Activated naive CD4-positive, alpha-beta T cell treated with anti-CD3 and anti-CD28 coated beads for 36 hours (primary cell): ENCODE results near the gene SPSB3. TPM values are rescaled to one million over a fixed set of nuclear protein-coding genes. Genes with fewer than 3 reads are reported as not detected.
"Not testable (repeated sequence)": the region's sequence is repeated elsewhere in the genome, so short reads cannot be mapped to it uniquely, and the experiment has no call there.

Experiments used
- CTCF ChIA-PET: fragments of 350-600 bp; sonication (Branson Sonifier 250); formaldehyde crosslinking; loops from one replicate; lab custom pipeline; 2021; ENCODE audit warnings: antibody characterized with exemption; lab: Charles Lee
- DNase-seq: peaks from one replicate; pipeline ENCODE4 v3.0.0-alpha.2; 2020
- H3K27ac Mint-ChIP-seq: one replicate; pipeline ENCODE4 v1.8.0; 2021; ENCODE audit warnings: mild to moderate bottlenecking, mixed read lengths
- H3K27me3 Mint-ChIP-seq: one replicate; pipeline ENCODE4 v1.8.0; 2021; ENCODE audit warnings: low read depth, mixed read lengths
- H3K36me3 Mint-ChIP-seq: one replicate; pipeline ENCODE4 v1.8.0; 2021; ENCODE audit warnings: low read depth, mixed read lengths
- H3K4me1 Mint-ChIP-seq: one replicate; pipeline ENCODE4 v1.8.0; 2021; ENCODE audit warnings: low read depth, mixed read lengths
- H3K4me3 Mint-ChIP-seq: one replicate; pipeline ENCODE4 v1.8.0; 2021; ENCODE audit warnings: mild to moderate bottlenecking, moderate library complexity, mixed read lengths
- H3K9me3 Mint-ChIP-seq: one replicate; pipeline ENCODE4 v1.8.0; 2021; ENCODE audit warnings: mixed read lengths
- intact Hi-C: fragments of 100-400 bp; cut with micrococcal nuclease; formaldehyde crosslinking; loops from one replicate; pipeline ENCODE4 v1.15.1; 2023
- total RNA-seq, 2 experiments: library from RNA; stranded (reverse); gene quantifications; one replicate each; pipeline ENCODE4 v1.2.3, GENCODE V29; 2021

Gene SPSB3
- total RNA-seq, 2 experiments from 2014 or later, result 14.0 to 17.0 TPM

- H3K27me3 Mint-ChIP-seq, result no peaks in the 10 kb centered on the region
- no peaks in the 10 kb centered on the region for H3K9me3 Mint-ChIP-seq
- H3K36me3 Mint-ChIP-seq, result peaks cover 2% of the 10 kb centered on the region
- intact Hi-C loops, result no loop called here
- H3K4me3 Mint-ChIP-seq, result no peak overlapping the region
- no peaks in the 10 kb centered on the region for H3K4me1 Mint-ChIP-seq
- DNase-seq, result no peak
- H3K27ac Mint-ChIP-seq, result no peak overlapping the region
- CTCF ChIA-PET, result interaction anchor here (0.6 kb wide), 2 partner anchors 15 to 71 kb away, joined by 3 read pairs; no protein-coding TSS in a partner anchor
Measured at GRCh38 chr16:1745900-1746692, 36.3 kb downstream of the SPSB3 start.

- Mint-ChIP-seq H3K4me1 (no peaks in the 10 kb centered on the region), H3K36me3 (peaks cover 2% of the 10 kb centered on the region), H3K4me3 (no peak overlapping the region), H3K9me3 (no peaks in the 10 kb centered on the region), H3K27me3 (no peaks in the 10 kb centered on the region), H3K27ac (no peak overlapping the region)
- DNase-seq, result no peak
- CTCF ChIA-PET, result no interaction called here
- intact Hi-C loops, result no loop called here
Measured at GRCh38 chr16:1745181-1745899, 37.0 kb downstream of the SPSB3 start.

GRCh38 chr16:1744338-1744840 is 38.0 kb downstream of the SPSB3 start:
- CTCF ChIA-PET, result no interaction called here
- H3K27me3 Mint-ChIP-seq, result no peaks in the 10 kb centered on the region
- intact Hi-C loops, result no loop called here
- DNase-seq, result no peak
- no peak overlapping the region for H3K4me3 Mint-ChIP-seq
- H3K9me3 Mint-ChIP-seq, result no peaks in the 10 kb centered on the region
- no peaks in the 10 kb centered on the region for H3K4me1 Mint-ChIP-seq
- no peak overlapping the region for H3K27ac Mint-ChIP-seq
- H3K36me3 Mint-ChIP-seq, result peaks cover 2% of the 10 kb centered on the region

- H3K4me1 Mint-ChIP-seq, result no peaks in the 10 kb centered on the region
- no peak overlapping the region for H3K27ac Mint-ChIP-seq
- no peaks in the 10 kb centered on the region for H3K27me3 Mint-ChIP-seq
- no peaks in the 10 kb centered on the region for H3K9me3 Mint-ChIP-seq
- CTCF ChIA-PET, result no interaction called here
- intact Hi-C loops, result no loop called here
- DNase-seq, result no peak
- H3K36me3 Mint-ChIP-seq, result peaks cover 2% of the 10 kb centered on the region
- no peak overlapping the region for H3K4me3 Mint-ChIP-seq
Measured at GRCh38 chr16:1743376-1744337, 38.7 kb downstream of the SPSB3 start.

- Mint-ChIP-seq H3K27me3 (no peaks in the 10 kb centered on the region), H3K27ac (no peak overlapping the region), H3K9me3 (no peaks in the 10 kb centered on the region), H3K36me3 (peaks cover 2% of the 10 kb centered on the region), H3K4me3 (no peak overlapping the region), H3K4me1 (no peaks in the 10 kb centered on the region)
- no peak for DNase-seq
- intact Hi-C loops, result no loop called here
- CTCF ChIA-PET, result interaction anchor here (0.8 kb wide), 1 partner anchor 9 kb away, joined by 4 read pairs; no protein-coding TSS in a partner anchor
Measured at GRCh38 chr16:1741553-1742165, 40.7 kb downstream of the SPSB3 start.

GRCh38 chr16:1740781-1741490 is 41.4 kb downstream of the SPSB3 start:
- no peak overlapping the region for H3K27ac Mint-ChIP-seq
- intact Hi-C loops, result no loop called here

GRCh38 chr16:1740234-1740633 is 42.1 kb downstream of the SPSB3 start:
- CTCF ChIA-PET, result interaction anchor here (0.9 kb wide), 1 partner anchor 189 kb away, joined by 7 read pairs; no protein-coding TSS in a partner anchor
- Mint-ChIP-seq H3K4me3 (no peak overlapping the region), H3K27me3 (no peaks in the 10 kb centered on the region), H3K4me1 (no peaks in the 10 kb centered on the region), H3K9me3 (no peaks in the 10 kb centered on the region), H3K27ac (no peak overlapping the region), H3K36me3 (peaks cover 2% of the 10 kb centered on the region)
- intact Hi-C loops, result no loop called here
- no peak for DNase-seq

More at GRCh38 chr16:1740781-1741490, 41.4 kb downstream of the SPSB3 start:
- CTCF ChIA-PET, result interaction anchor here (0.8 kb wide), 1 partner anchor 8 kb away, joined by 4 read pairs; no protein-coding TSS in a partner anchor
- Mint-ChIP-seq H3K4me3 (no peak overlapping the region), H3K9me3 (no peaks in the 10 kb centered on the region), H3K4me1 (no peaks in the 10 kb centered on the region), H3K36me3 (peaks cover 2% of the 10 kb centered on the region), H3K27me3 (no peaks in the 10 kb centered on the region)
- DNase-seq, result no peak

GRCh38 chr16:1734816-1735215 is 47.6 kb downstream of the SPSB3 start:
- no peaks in the 10 kb centered on the region for H3K27me3 Mint-ChIP-seq
- DNase-seq, result no peak
- no peaks in the 10 kb centered on the region for H3K4me1 Mint-ChIP-seq
- H3K36me3 Mint-ChIP-seq, result peaks cover 1% of the 10 kb centered on the region
- H3K9me3 Mint-ChIP-seq, result no peaks in the 10 kb centered on the region
- no peak overlapping the region for H3K4me3 Mint-ChIP-seq
- CTCF ChIA-PET, result no interaction called here
- intact Hi-C loops, result no loop called here
- H3K27ac Mint-ChIP-seq, result no peak overlapping the region

GRCh38 chr16:1734123-1734522 is 48.2 kb downstream of the SPSB3 start:
- Mint-ChIP-seq H3K36me3 (peaks cover 1% of the 10 kb centered on the region), H3K27me3 (no peaks in the 10 kb centered on the region), H3K9me3 (no peaks in the 10 kb centered on the region), H3K4me1 (no peaks in the 10 kb centered on the region), H3K27ac (no peak overlapping the region), H3K4me3 (no peak overlapping the region)
- no peak for DNase-seq
- CTCF ChIA-PET, result no interaction called here
- intact Hi-C loops, result no loop called here

GRCh38 chr16:1732551-1732987 is 49.8 kb downstream of the SPSB3 start:
- H3K9me3 Mint-ChIP-seq, H3K27ac Mint-ChIP-seq, H3K36me3 Mint-ChIP-seq, H3K4me3 Mint-ChIP-seq, DNase-seq, H3K27me3 Mint-ChIP-seq, H3K4me1 Mint-ChIP-seq, intact Hi-C loops: not testable (repeated sequence)
- CTCF ChIA-PET, result interaction anchor here (0.5 kb wide), 1 partner anchor 9 kb away, joined by 4 read pairs; no protein-coding TSS in a partner anchor

- no peaks in the 10 kb centered on the region for H3K27me3 Mint-ChIP-seq
- DNase-seq, result no peak
- H3K4me1 Mint-ChIP-seq, result no peaks in the 10 kb centered on the region
- CTCF ChIA-PET, result interaction anchor here (0.5 kb wide), 1 partner anchor 20 kb away, joined by 3 read pairs; no protein-coding TSS in a partner anchor
- H3K27ac Mint-ChIP-seq, result peak overlapping the region; percentile 18
- H3K9me3 Mint-ChIP-seq, result no peaks in the 10 kb centered on the region
- peaks cover 7% of the 10 kb centered on the region for H3K36me3 Mint-ChIP-seq
- H3K4me3 Mint-ChIP-seq, result no peak overlapping the region
- intact Hi-C loops, result no loop called here
Measured at GRCh38 chr16:1732071-1732470, 50.3 kb downstream of the SPSB3 start.
